Measurements from ENCODE around the gene METTL13.

DNA sequence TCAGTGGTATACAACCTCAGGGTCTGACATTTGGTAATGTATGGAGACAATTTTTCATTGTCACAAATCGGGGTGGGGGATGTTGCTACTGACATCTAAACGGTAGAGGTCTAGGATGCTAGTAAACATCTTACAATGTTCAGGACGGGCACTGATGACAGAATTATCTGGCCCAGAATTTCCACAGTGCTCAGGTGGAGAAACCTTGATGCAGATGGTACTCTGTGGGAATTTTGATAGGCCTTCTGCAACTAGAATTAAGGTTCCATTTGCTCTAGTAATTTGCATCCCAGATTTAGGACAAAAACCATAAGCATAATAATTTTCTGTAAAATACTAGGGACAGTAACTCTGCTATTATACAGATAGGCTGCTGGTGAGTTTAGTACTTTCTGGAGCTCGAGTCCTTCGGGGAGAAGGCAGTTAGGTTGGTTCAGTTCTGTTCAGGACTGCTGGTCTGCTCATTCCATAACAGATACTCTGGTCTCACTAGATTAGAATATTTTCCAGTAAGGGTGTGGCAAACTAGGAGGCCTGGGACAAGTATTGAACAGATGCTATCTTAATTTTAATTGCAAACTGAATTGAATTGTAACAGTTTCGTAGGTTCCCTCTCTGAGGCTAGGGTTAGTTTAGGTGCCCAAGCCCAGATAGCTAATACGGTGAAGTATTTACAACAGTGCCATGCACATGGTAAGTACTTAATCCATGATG is 11.4 kb downstream of the METTL13 start:
- TF ChIP-seq, protein P1, sequence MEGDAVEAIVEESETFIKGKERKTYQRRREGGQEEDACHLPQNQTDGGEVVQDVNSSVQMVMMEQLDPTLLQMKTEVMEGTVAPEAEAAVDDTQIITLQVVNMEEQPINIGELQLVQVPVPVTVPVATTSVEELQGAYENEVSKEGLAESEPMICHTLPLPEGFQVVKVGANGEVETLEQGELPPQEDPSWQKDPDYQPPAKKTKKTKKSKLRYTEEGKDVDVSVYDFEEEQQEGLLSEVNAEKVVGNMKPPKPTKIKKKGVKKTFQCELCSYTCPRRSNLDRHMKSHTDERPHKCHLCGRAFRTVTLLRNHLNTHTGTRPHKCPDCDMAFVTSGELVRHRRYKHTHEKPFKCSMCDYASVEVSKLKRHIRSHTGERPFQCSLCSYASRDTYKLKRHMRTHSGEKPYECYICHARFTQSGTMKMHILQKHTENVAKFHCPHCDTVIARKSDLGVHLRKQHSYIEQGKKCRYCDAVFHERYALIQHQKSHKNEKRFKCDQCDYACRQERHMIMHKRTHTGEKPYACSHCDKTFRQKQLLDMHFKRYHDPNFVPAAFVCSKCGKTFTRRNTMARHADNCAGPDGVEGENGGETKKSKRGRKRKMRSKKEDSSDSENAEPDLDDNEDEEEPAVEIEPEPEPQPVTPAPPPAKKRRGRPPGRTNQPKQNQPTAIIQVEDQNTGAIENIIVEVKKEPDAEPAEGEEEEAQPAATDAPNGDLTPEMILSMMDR (tag by site-specific recombination; IDR thresholded peaks at IDR 0.05), result no peak
- no peak for TF ChIP-seq ZBTB1 (tag by site-specific recombination; IDR thresholded peaks at IDR 0.05)
- TF ChIP-seq, protein P2, sequence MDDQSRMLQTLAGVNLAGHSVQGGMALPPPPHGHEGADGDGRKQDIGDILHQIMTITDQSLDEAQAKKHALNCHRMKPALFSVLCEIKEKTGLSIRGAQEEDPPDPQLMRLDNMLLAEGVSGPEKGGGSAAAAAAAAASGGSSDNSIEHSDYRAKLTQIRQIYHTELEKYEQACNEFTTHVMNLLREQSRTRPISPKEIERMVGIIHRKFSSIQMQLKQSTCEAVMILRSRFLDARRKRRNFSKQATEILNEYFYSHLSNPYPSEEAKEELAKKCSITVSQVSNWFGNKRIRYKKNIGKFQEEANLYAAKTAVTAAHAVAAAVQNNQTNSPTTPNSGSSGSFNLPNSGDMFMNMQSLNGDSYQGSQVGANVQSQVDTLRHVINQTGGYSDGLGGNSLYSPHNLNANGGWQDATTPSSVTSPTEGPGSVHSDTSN (CRISPR knock-in tag; IDR thresholded peaks at IDR 0.05), result no peak
- TF ChIP-seq MEIS1 (CRISPR knock-in tag; IDR thresholded peaks at IDR 0.05; ENCODE audit: borderline replicate concordance), result no peak
- no peak for TF ChIP-seq ZNF132 (tag by site-specific recombination; IDR thresholded peaks at IDR 0.05; ENCODE audit: borderline replicate concordance)
- no peak for TF ChIP-seq SETDB1 (IDR thresholded peaks at IDR 0.05; ENCODE audit: insufficient read length, low read length)
- no peak for TF ChIP-seq TCF7L2 (IDR thresholded peaks at IDR 0.05; ENCODE audit: borderline replicate concordance, low read depth, low read length)
- TF ChIP-seq MZF1 (tag by site-specific recombination; IDR thresholded peaks at IDR 0.05; ENCODE audit: borderline replicate concordance), result no peak
- TF ChIP-seq, protein P3, sequence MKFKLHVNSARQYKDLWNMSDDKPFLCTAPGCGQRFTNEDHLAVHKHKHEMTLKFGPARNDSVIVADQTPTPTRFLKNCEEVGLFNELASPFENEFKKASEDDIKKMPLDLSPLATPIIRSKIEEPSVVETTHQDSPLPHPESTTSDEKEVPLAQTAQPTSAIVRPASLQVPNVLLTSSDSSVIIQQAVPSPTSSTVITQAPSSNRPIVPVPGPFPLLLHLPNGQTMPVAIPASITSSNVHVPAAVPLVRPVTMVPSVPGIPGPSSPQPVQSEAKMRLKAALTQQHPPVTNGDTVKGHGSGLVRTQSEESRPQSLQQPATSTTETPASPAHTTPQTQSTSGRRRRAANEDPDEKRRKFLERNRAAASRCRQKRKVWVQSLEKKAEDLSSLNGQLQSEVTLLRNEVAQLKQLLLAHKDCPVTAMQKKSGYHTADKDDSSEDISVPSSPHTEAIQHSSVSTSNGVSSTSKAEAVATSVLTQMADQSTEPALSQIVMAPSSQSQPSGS (tag by site-specific recombination; IDR thresholded peaks at IDR 0.05; ENCODE audit: low read depth), result no peak
- no peak for TF ChIP-seq IKZF3 (tag by site-specific recombination; IDR thresholded peaks at IDR 0.05)
- TF ChIP-seq, protein P4, sequence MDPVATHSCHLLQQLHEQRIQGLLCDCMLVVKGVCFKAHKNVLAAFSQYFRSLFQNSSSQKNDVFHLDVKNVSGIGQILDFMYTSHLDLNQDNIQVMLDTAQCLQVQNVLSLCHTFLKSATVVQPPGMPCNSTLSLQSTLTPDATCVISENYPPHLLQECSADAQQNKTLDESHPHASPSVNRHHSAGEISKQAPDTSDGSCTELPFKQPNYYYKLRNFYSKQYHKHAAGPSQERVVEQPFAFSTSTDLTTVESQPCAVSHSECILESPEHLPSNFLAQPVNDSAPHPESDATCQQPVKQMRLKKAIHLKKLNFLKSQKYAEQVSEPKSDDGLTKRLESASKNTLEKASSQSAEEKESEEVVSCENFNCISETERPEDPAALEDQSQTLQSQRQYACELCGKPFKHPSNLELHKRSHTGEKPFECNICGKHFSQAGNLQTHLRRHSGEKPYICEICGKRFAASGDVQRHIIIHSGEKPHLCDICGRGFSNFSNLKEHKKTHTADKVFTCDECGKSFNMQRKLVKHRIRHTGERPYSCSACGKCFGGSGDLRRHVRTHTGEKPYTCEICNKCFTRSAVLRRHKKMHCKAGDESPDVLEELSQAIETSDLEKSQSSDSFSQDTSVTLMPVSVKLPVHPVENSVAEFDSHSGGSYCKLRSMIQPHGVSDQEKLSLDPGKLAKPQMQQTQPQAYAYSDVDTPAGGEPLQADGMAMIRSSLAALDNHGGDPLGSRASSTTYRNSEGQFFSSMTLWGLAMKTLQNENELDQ (tag by site-specific recombination; IDR thresholded peaks at IDR 0.05; ENCODE audit: low read depth), result no peak
- TF ChIP-seq ZNF114 (tag by site-specific recombination; IDR thresholded peaks at IDR 0.05), result no peak
- no peak for TF ChIP-seq ZNF19 (tag by site-specific recombination; IDR thresholded peaks at IDR 0.05; ENCODE audit: low read depth)
- no peak for TF ChIP-seq KLF16 (tag by site-specific recombination; IDR thresholded peaks at IDR 0.05)

Measured in HEK293 (cell line).